ENCODE data around the gene MOB3A.
A peak's percentile ranks its signal among the peaks of the same experiment; 100 is the strongest.
"Not testable (repeated sequence)": the region's sequence is repeated elsewhere in the genome, so short reads cannot be mapped to it uniquely, and the experiment has no call there.

The MOB3A gene

GRCh38 chr19:2103045-2103707, 7.0 kb upstream of the MOB3A start:
- peaks cover 3 to 8% of the 10 kb centered on the region in 2 donors for H3K9me3 Mint-ChIP-seq
- DNase-seq (no peak), ATAC-seq (replicated peaks) (no peak)
- peaks cover 18 to 20% of the 10 kb centered on the region in 2 donors for H3K4me1 Mint-ChIP-seq
- H3K27me3 Mint-ChIP-seq, result no peaks in the 10 kb centered on the region
- H3K36me3 Mint-ChIP-seq, result peaks cover 57 to 72% of the 10 kb centered on the region in 2 donors
- H3K27ac Mint-ChIP-seq, result peak overlapping the region; percentile 62
- no peak overlapping the region for H3K4me3 Mint-ChIP-seq

GRCh38 chr19:2101417-2102335, 5.5 kb upstream of the MOB3A start:
- H3K4me3 Mint-ChIP-seq, result no peak overlapping the region
- no peak for DNase-seq
- peaks cover 18 to 30% of the 10 kb centered on the region in 2 donors for H3K4me1 Mint-ChIP-seq
- no peak for ATAC-seq (replicated peaks)
- H3K27ac Mint-ChIP-seq, result peak overlapping the region; percentile 80
- H3K9me3 Mint-ChIP-seq, result peaks cover 3 to 8% of the 10 kb centered on the region in 2 donors
- peaks cover 49 to 61% of the 10 kb centered on the region in 2 donors for H3K36me3 Mint-ChIP-seq
- no peaks in the 10 kb centered on the region for H3K27me3 Mint-ChIP-seq

GRCh38 chr19:2100719-2101061, 4.6 kb upstream of the MOB3A start:
- Mint-ChIP-seq H3K9me3 (peaks cover 3 to 8% of the 10 kb centered on the region in 2 donors), H3K27ac (peak overlapping the region; percentile 71), H3K4me3 (no peak overlapping the region), H3K4me1 (peaks cover 17 to 32% of the 10 kb centered on the region in 2 donors), H3K27me3 (no peaks in the 10 kb centered on the region), H3K36me3 (peaks cover 43 to 56% of the 10 kb centered on the region in 2 donors)
- ATAC-seq (replicated peaks) (no peak), DNase-seq (no peak)

GRCh38 chr19:2099937-2100718, 4.0 kb upstream of the MOB3A start:
- peaks cover 18 to 37% of the 10 kb centered on the region in 2 donors for H3K4me1 Mint-ChIP-seq
- peak overlapping the region; percentile 71 for H3K27ac Mint-ChIP-seq
- H3K36me3 Mint-ChIP-seq, result peaks cover 41 to 56% of the 10 kb centered on the region in 2 donors
- H3K4me3 Mint-ChIP-seq, result no peak overlapping the region
- DNase-seq (no peak), ATAC-seq (replicated peaks) (no peak)
- peaks cover 3 to 8% of the 10 kb centered on the region in 2 donors for H3K9me3 Mint-ChIP-seq
- H3K27me3 Mint-ChIP-seq, result no peaks in the 10 kb centered on the region

- Mint-ChIP-seq H3K4me3 (no peak overlapping the region), H3K27ac (no peak overlapping the region), H3K4me1 (peaks cover 22 to 44% of the 10 kb centered on the region in 2 donors), H3K27me3 (no peaks in the 10 kb centered on the region), H3K36me3 (peaks cover 40 to 57% of the 10 kb centered on the region in 2 donors), H3K9me3 (peaks cover 0 to 4% of the 10 kb centered on the region in 2 donors)
- no peak for ATAC-seq (replicated peaks)
- no peak for DNase-seq
Measured at GRCh38 chr19:2099054-2099501, 3.0 kb upstream of the MOB3A start.

GRCh38 chr19:2097886-2098327, 1.8 kb upstream of the MOB3A start:
- Mint-ChIP-seq H3K9me3 (no peaks in the 10 kb centered on the region), H3K27ac (peak overlapping the region; percentile 93), H3K4me1 (peaks cover 23 to 51% of the 10 kb centered on the region in 2 donors), H3K4me3 (peak overlapping the region; percentile 87 to 90), H3K36me3 (peaks cover 40 to 57% of the 10 kb centered on the region in 2 donors), H3K27me3 (no peaks in the 10 kb centered on the region)
- ATAC-seq (replicated peaks) (no peak), DNase-seq (no peak)

GRCh38 chr19:2097203-2097885, 1.2 kb upstream of the MOB3A start:
- Mint-ChIP-seq H3K4me3 (peak overlapping the region; percentile 87 to 90), H3K36me3 (peaks cover 42 to 60% of the 10 kb centered on the region in 2 donors), H3K9me3 (no peaks in the 10 kb centered on the region), H3K27me3 (no peaks in the 10 kb centered on the region), H3K4me1 (peaks cover 26 to 56% of the 10 kb centered on the region in 2 donors), H3K27ac (peak overlapping the region; percentile 93)
- peak; percentile 56 for DNase-seq
- ATAC-seq (replicated peaks), result peak; percentile 4 to 12

- no peaks in the 10 kb centered on the region for H3K27me3 Mint-ChIP-seq
- no peaks in the 10 kb centered on the region for H3K9me3 Mint-ChIP-seq
- peak within 1 kb of the TSS; percentile 100 for H3K27ac Mint-ChIP-seq
- peak; percentile 98 for DNase-seq
- H3K4me3 Mint-ChIP-seq, result peak within 1 kb of the TSS; percentile 98 to 99
- H3K36me3 Mint-ChIP-seq, result peaks cover 44 to 61% of the 10 kb centered on the region in 2 donors
- H3K4me1 Mint-ChIP-seq, result peaks cover 26 to 62% of the 10 kb centered on the region in 2 donors
- peak; percentile 76 to 80 for ATAC-seq (replicated peaks)
Measured at GRCh38 chr19:2096480-2097202, 515 bp upstream of the MOB3A start, which contains the start of gene IZUMO4. IZUMO4 (plus strand) TSS chr19:2096915; CDS start chr19:2096946, 31 bp downstream.

GRCh38 chr19:2091926-2092525, 4.1 kb downstream of the MOB3A start:
- H3K27me3 Mint-ChIP-seq; H3K9me3 Mint-ChIP-seq; ATAC-seq (replicated peaks); DNase-seq: not testable (repeated sequence)
- H3K36me3 Mint-ChIP-seq, result peaks cover 46 to 64% of the 10 kb centered on the region in 2 donors
- H3K4me1 Mint-ChIP-seq, result peaks cover 52 to 85% of the 10 kb centered on the region in 2 donors
- H3K4me3 Mint-ChIP-seq, result peak overlapping the region; percentile 15 to 32
- peak overlapping the region; percentile 70 for H3K27ac Mint-ChIP-seq

- DNase-seq (no peak), ATAC-seq (replicated peaks) (peak in 1 of 2 donors; percentile 5)
- Mint-ChIP-seq H3K9me3 (no peaks in the 10 kb centered on the region), H3K27me3 (no peaks in the 10 kb centered on the region), H3K36me3 (peaks cover 49 to 65% of the 10 kb centered on the region in 2 donors), H3K27ac (peak overlapping the region; percentile 97), H3K4me1 (peaks cover 61 to 89% of the 10 kb centered on the region in 2 donors), H3K4me3 (peak overlapping the region; percentile 77 to 85)
Measured at GRCh38 chr19:2089727-2090053, 6.4 kb downstream of the MOB3A start.

GRCh38 chr19:2089001-2089711, 7.0 kb downstream of the MOB3A start:
- Mint-ChIP-seq H3K9me3 (no peaks in the 10 kb centered on the region), H3K4me1 (peaks cover 56 to 89% of the 10 kb centered on the region in 2 donors), H3K4me3 (peak overlapping the region; percentile 77 to 85), H3K36me3 (peaks cover 48 to 62% of the 10 kb centered on the region in 2 donors), H3K27me3 (no peaks in the 10 kb centered on the region), H3K27ac (peak overlapping the region; percentile 97)
- DNase-seq (peak; percentile 82), ATAC-seq (replicated peaks) (peak; percentile 8 to 20)

- ATAC-seq (replicated peaks) (peak; percentile 30 to 36), DNase-seq (peak; percentile 81)
- Mint-ChIP-seq H3K9me3 (no peaks in the 10 kb centered on the region), H3K4me1 (peaks cover 58 to 88% of the 10 kb centered on the region in 2 donors), H3K36me3 (peaks cover 50 to 64% of the 10 kb centered on the region in 2 donors), H3K27me3 (no peaks in the 10 kb centered on the region), H3K4me3 (peak overlapping the region; percentile 62 to 70), H3K27ac (peak overlapping the region; percentile 97)
Measured at GRCh38 chr19:2087621-2088100, 8.5 kb downstream of the MOB3A start.

All from stimulated activated naive B cell treated with anti-CD40 and anti-IgM and Interleukin-4, amounts not matched to agents 10 μg/mL and 1 μg/mL and 100 μg/mL, for 72 hours (primary cell).